H9 (cell line): ENCODE data around the gene FRYL. TPM values are rescaled to one million over a fixed set of nuclear protein-coding genes. Genes with fewer than 3 reads are reported as not detected.

Source experiments
- DNase-seq: peaks from one replicate; pipeline ENCODE4 v3.0.0-alpha.2; 2017
- H2AFZ ChIP-seq: one replicate; pipeline ENCODE4 v1.6.1; 2013; ENCODE audit warnings: mild to moderate bottlenecking, low read length, control low read depth, moderate library complexity
- H2AK5ac ChIP-seq: 2 replicates; pipeline ENCODE4 v1.6.1; 2013; ENCODE audit warnings: low read length, control low read depth, mixed read lengths; ENCODE audit not compliant: insufficient read length
- H2BK120ac ChIP-seq: one replicate; pipeline ENCODE4 v1.6.1; 2013; ENCODE audit warnings: low read depth, mild to moderate bottlenecking, low read length, control low read depth, inconsistent platforms; ENCODE audit not compliant: poor library complexity, severe bottlenecking
- H2BK12ac ChIP-seq: 2 replicates; pipeline ENCODE4 v1.6.1; 2013; ENCODE audit warnings: low read length, control low read depth, mixed read lengths, low read depth; ENCODE audit not compliant: insufficient read length
- H2BK15ac ChIP-seq: 2 replicates; pipeline ENCODE4 v1.6.1; 2013; ENCODE audit warnings: low read depth, low read length, control low read depth
- H2BK20ac ChIP-seq: one replicate; pipeline ENCODE4 v1.6.1; 2013; ENCODE audit warnings: low read depth, mild to moderate bottlenecking, low read length, control low read depth, inconsistent platforms; ENCODE audit not compliant: poor library complexity, severe bottlenecking
- H2BK5ac ChIP-seq: 2 replicates; pipeline ENCODE4 v1.6.1; 2013; ENCODE audit warnings: low read length, control low read depth, mixed read lengths; ENCODE audit not compliant: insufficient read length
- H3K14ac ChIP-seq: 2 replicates; pipeline ENCODE4 v1.6.1; 2013; ENCODE audit warnings: low read length, control low read depth; ENCODE audit not compliant: insufficient read depth
- H3K18ac ChIP-seq: 2 replicates; pipeline ENCODE4 v1.6.1; 2013; ENCODE audit warnings: low read depth, mild to moderate bottlenecking, mixed read lengths, low read length, control low read depth; ENCODE audit not compliant: insufficient read length
- H3K23ac ChIP-seq: 2 replicates; pipeline ENCODE4 v1.6.1; 2013; ENCODE audit warnings: low read length, control low read depth, mixed read lengths, low read depth; ENCODE audit not compliant: insufficient read length
- H3K23me2 ChIP-seq: 2 replicates; pipeline ENCODE4 v1.6.1; 2013; ENCODE audit warnings: low read depth, mild to moderate bottlenecking, mixed read lengths, low read length, control low read depth; ENCODE audit not compliant: insufficient read length, poor library complexity, severe bottlenecking
- H3K27ac ChIP-seq: 2 replicates; pipeline ENCODE4 v1.5.1; 2013; ENCODE audit warnings: low read length, control low read depth, mixed read lengths, low read depth; ENCODE audit not compliant: insufficient read length
- H3K27me3 ChIP-seq: 2 replicates; pipeline ENCODE4 v1.6.1; 2013; ENCODE audit warnings: low read length, control low read depth, inconsistent platforms; ENCODE audit not compliant: insufficient read depth
- H3K4ac ChIP-seq: 2 replicates; pipeline ENCODE4 v1.6.1; 2013; ENCODE audit warnings: low read depth, mild to moderate bottlenecking, control low read depth, inconsistent platforms, low read length, moderate library complexity
- H3K4me1 ChIP-seq: 2 replicates; pipeline ENCODE4 v1.6.1; 2013; ENCODE audit warnings: low read length, control low read depth, inconsistent platforms; ENCODE audit not compliant: insufficient read depth
- H3K4me2 ChIP-seq: 2 replicates; pipeline ENCODE4 v1.6.1; 2013; ENCODE audit warnings: low read length, control low read depth, mixed read lengths; ENCODE audit not compliant: insufficient read length, insufficient read depth
- H3K56ac ChIP-seq: 2 replicates; pipeline ENCODE4 v1.6.1; 2013; ENCODE audit warnings: low read depth, mild to moderate bottlenecking, mixed read lengths, low read length, control low read depth; ENCODE audit not compliant: insufficient read length
- H3K79me1 ChIP-seq: 2 replicates; pipeline ENCODE4 v1.6.1; 2013; ENCODE audit warnings: low read depth, mild to moderate bottlenecking, moderate library complexity, low read length, control low read depth, inconsistent platforms; ENCODE audit not compliant: insufficient read depth, poor library complexity, severe bottlenecking
- H3K79me2 ChIP-seq: 2 replicates; pipeline ENCODE4 v1.6.1; 2013; ENCODE audit warnings: low read length, control low read depth, inconsistent platforms; ENCODE audit not compliant: insufficient read depth
- H3K9ac ChIP-seq: 2 replicates; pipeline ENCODE4 v1.6.1; 2013; ENCODE audit warnings: low read length, control low read depth, mixed read lengths; ENCODE audit not compliant: insufficient read length; ENCODE audit errors: extremely low read depth
- H3K9me3 ChIP-seq: one replicate; pipeline ENCODE4 v1.6.1; 2013; ENCODE audit warnings: low read depth, low read length, inconsistent platforms; ENCODE audit not compliant: control insufficient read depth
- H3T11ph ChIP-seq: one replicate; pipeline ENCODE4 v1.6.1; 2013; ENCODE audit warnings: mild to moderate bottlenecking, low read length, control low read depth, inconsistent platforms
- H4K20me1 ChIP-seq: one replicate; pipeline ENCODE4 v1.6.1; 2013; ENCODE audit not compliant: control insufficient read depth, insufficient read length, insufficient read depth
- H4K5ac ChIP-seq: 2 replicates; pipeline ENCODE4 v1.6.1; 2013; ENCODE audit warnings: low read depth, mild to moderate bottlenecking, mixed read lengths, low read length, control low read depth; ENCODE audit not compliant: insufficient read length
- H4K8ac ChIP-seq: replicated peaks from 2 replicates; pipeline ENCODE4 v1.6.1; 2013; ENCODE audit warnings: low read length, control low read depth, mixed read lengths, low read depth; ENCODE audit not compliant: insufficient read length
- H4K91ac ChIP-seq: 2 replicates; pipeline ENCODE4 v1.6.1; 2013; ENCODE audit warnings: low read depth, mild to moderate bottlenecking, moderate library complexity, mixed read lengths, low read length, control low read depth; ENCODE audit not compliant: insufficient read length
- H3K27ac Mint-ChIP-seq, 3 experiments: 2 replicates in 2 of 3; 3 replicates in 1 of 3; pipeline ENCODE4 v1.8.0; 2020 to 2021; ENCODE audit warnings: mixed read lengths in 3 of 3, mild to moderate bottlenecking in 1 of 3, moderate library complexity in 1 of 3
- H3K27me3 Mint-ChIP-seq: 2 replicates; pipeline ENCODE4 v1.8.0; 2021; ENCODE audit warnings: low read depth, mild to moderate bottlenecking, moderate library complexity, mixed read lengths
- H3K36me3 Mint-ChIP-seq, 3 experiments: 2 replicates in 2 of 3; 3 replicates in 1 of 3; pipeline ENCODE4 v1.8.0; 2020 to 2021; ENCODE audit warnings: low read depth in 3 of 3, mixed read lengths in 3 of 3; ENCODE audit not compliant: insufficient read depth in 1 of 3
- H3K4me1 Mint-ChIP-seq, 2 experiments: 2 replicates each; pipeline ENCODE4 v1.8.0; 2020; ENCODE audit warnings: mixed read lengths in 2 of 2
- H3K4me3 Mint-ChIP-seq, 2 experiments: 2 replicates in 1 of 2; 3 replicates in 1 of 2; pipeline ENCODE4 v1.8.0; 2020 to 2021; ENCODE audit warnings: mild to moderate bottlenecking in 2 of 2, mixed read lengths in 2 of 2, moderate library complexity in 1 of 2
- H3K9me3 Mint-ChIP-seq, 2 experiments: 2 replicates in 1 of 2; 3 replicates in 1 of 2; pipeline ENCODE4 v1.8.0; 2020; ENCODE audit warnings: mild to moderate bottlenecking in 2 of 2, mixed read lengths in 2 of 2, moderate library complexity in 1 of 2
- WGBS: extraction: QIAGEN DNeasy Blood & Tissue Kit; methylation state at CpG from one replicate; pipeline ENCODE4 v1.1.7; 2013; ENCODE audit warnings: missing lambda C conversion rate, low lambda C conversion rate, mixed read lengths; ENCODE audit not compliant: insufficient read length; ENCODE audit errors: extremely low coverage; 5-methylcytosine and 5-hydroxymethylcytosine counted together
- total RNA-seq: library from RNA; stranded (reverse); gene quantifications from 2 replicates; pipeline ENCODE4 v1.2.1, GENCODE V29; 2021
- TF ChIP-seq, protein P1 (sequence below): fragments of 200-600 bp; sonication (generic); conservative IDR thresholded peaks from 3 replicates; pipeline ENCODE4 v1.8.0; 2021; ENCODE audit warnings: antibody characterized with exemption, mild to moderate bottlenecking

FRYL gene
- total RNA-seq, 1 experiment from 2014 or later: 31.5 TPM

DNA sequence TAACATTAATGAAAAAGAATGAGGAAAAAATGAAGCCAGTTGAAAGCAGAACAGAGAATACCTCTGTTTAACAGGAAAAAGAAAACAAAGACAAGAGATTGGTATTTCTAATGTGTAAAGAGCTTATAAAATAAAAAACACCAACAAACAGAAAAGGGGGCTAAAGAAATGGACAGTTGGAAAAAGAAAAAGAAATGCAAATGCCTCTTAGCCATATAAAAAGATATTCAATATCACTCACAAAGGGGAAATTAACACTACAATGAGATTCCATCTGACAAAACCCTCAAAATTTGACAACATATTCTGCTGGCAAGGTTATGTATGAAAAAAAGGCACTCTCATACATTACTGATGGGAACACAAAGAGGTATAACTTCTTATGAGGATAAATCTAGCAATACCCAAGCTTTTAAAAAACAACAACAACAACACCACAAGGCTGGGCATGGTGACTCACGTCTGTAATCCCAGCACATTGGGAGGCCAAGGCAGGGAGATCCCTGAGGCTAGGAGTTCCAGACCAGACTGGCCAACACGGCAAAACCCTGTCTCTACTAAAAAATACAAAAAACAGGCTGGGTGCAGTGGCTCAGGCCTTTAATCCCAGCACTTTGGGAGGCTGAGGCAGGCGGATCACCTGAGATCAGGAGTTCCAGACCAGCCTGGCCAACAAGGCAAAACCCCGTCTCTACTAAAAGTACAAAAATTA, 75.8 kb downstream of the FRYL start:
- DNase-seq: no peak
- Mint-ChIP-seq H3K27ac (peak overlapping the region in 2 of 3 experiments; percentile 50 to 82), H3K9me3 (no peaks in the 10 kb centered on the region), H3K36me3 (peaks cover 7 to 11% (median 10%) of the 10 kb centered on the region in 3 experiments; a peak in 6 of 7 replicates), H3K4me3 (peak overlapping the region in 1 of 2 experiments; percentile 23; a peak in 1 of 5 replicates), H3K4me1 (peaks cover 27 to 33% of the 10 kb centered on the region in 2 experiments), H3K27me3 (no peaks in the 10 kb centered on the region)
- peaks cover 3% of the 10 kb centered on the region; the same call in 1 of the 2 replicates for H3K79me2 ChIP-seq
- H3K23ac ChIP-seq: no peak overlapping the region
- H3K4me2 ChIP-seq: no peak overlapping the region
- no peaks in the 10 kb centered on the region for H4K20me1 ChIP-seq
- H3K14ac ChIP-seq: no peak overlapping the region
- H3K27me3 ChIP-seq: no peaks in the 10 kb centered on the region
- no peak overlapping the region for H4K91ac ChIP-seq
- H3K79me1 ChIP-seq: no peaks in the 10 kb centered on the region
- H3K9ac ChIP-seq: no peak overlapping the region
- H3T11ph ChIP-seq: no peak overlapping the region
- no peak overlapping the region for H3K4ac ChIP-seq
- TF ChIP-seq, protein P1, sequence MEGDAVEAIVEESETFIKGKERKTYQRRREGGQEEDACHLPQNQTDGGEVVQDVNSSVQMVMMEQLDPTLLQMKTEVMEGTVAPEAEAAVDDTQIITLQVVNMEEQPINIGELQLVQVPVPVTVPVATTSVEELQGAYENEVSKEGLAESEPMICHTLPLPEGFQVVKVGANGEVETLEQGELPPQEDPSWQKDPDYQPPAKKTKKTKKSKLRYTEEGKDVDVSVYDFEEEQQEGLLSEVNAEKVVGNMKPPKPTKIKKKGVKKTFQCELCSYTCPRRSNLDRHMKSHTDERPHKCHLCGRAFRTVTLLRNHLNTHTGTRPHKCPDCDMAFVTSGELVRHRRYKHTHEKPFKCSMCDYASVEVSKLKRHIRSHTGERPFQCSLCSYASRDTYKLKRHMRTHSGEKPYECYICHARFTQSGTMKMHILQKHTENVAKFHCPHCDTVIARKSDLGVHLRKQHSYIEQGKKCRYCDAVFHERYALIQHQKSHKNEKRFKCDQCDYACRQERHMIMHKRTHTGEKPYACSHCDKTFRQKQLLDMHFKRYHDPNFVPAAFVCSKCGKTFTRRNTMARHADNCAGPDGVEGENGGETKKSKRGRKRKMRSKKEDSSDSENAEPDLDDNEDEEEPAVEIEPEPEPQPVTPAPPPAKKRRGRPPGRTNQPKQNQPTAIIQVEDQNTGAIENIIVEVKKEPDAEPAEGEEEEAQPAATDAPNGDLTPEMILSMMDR: no peak
- no peaks in the 10 kb centered on the region for H3K9me3 ChIP-seq
- no peak overlapping the region for H4K8ac ChIP-seq
- H2BK120ac ChIP-seq: no peak overlapping the region
- H2BK15ac ChIP-seq: no peak overlapping the region
- no peak overlapping the region for H2AK5ac ChIP-seq
- H2BK5ac ChIP-seq: no peak overlapping the region
- no peaks in the 10 kb centered on the region for H3K23me2 ChIP-seq
- H3K4me1 ChIP-seq: peaks cover 8% of the 10 kb centered on the region
- H2AFZ ChIP-seq: no peak overlapping the region
- H3K18ac ChIP-seq: no peak overlapping the region
- no peak overlapping the region for H2BK20ac ChIP-seq
- no peak overlapping the region for H3K56ac ChIP-seq
- no peak overlapping the region for H2BK12ac ChIP-seq
- no peak overlapping the region for H3K27ac ChIP-seq
- no CpG with 5 or more reads among the region's 4 CpGs for WGBS
- H4K5ac ChIP-seq: no peak overlapping the region
